Measurements from ENCODE around the gene NIT1. TPM values are rescaled to one million over a fixed set of nuclear protein-coding genes. Genes with fewer than 3 reads are reported as not detected.

The NIT1 gene
- total RNA-seq, 2 experiments from 2014 or later = 34.3 to 39.3 TPM

DNA sequence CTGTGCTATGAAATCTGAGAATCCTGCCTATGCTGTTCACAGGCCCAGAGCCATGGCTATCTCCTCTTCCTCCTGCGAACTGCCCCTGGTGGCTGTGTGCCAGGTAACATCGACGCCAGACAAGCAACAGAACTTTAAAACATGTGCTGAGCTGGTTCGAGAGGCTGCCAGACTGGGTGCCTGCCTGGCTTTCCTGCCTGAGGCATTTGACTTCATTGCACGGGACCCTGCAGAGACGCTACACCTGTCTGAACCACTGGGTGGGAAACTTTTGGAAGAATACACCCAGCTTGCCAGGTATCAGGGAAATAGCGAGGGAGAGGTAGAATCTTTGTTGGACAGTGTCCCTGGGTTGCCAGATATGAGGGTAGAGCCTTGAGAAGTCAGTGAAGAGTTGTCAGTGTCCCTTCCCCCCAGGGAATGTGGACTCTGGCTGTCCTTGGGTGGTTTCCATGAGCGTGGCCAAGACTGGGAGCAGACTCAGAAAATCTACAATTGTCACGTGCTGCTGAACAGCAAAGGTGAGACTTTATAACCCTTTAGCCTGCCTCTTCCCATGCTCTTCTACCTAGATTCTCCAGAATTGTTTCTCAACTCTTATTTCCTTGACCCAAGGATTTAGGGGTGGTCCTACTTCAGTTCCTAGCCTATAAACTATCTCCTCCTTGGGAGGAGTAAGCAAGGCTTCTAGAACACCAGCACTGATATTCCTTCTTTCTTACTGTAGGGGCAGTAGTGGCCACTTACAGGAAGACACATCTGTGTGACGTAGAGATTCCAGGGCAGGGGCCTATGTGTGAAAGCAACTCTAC is 1.4 kb downstream of the NIT1 start:
- peaks cover 59% of the 10 kb centered on the region for H3K4me1 Mint-ChIP-seq
- H3K27me3 Mint-ChIP-seq = no peaks in the 10 kb centered on the region
- peak; percentile 74 for DNase-seq
- H3K4me3 Mint-ChIP-seq = peak overlapping the region; percentile 93
- no peaks in the 10 kb centered on the region for H3K9me3 Mint-ChIP-seq
- peak overlapping the region; percentile 90 for H3K27ac Mint-ChIP-seq
- H3K36me3 Mint-ChIP-seq = peaks cover 57% of the 10 kb centered on the region

DNA sequence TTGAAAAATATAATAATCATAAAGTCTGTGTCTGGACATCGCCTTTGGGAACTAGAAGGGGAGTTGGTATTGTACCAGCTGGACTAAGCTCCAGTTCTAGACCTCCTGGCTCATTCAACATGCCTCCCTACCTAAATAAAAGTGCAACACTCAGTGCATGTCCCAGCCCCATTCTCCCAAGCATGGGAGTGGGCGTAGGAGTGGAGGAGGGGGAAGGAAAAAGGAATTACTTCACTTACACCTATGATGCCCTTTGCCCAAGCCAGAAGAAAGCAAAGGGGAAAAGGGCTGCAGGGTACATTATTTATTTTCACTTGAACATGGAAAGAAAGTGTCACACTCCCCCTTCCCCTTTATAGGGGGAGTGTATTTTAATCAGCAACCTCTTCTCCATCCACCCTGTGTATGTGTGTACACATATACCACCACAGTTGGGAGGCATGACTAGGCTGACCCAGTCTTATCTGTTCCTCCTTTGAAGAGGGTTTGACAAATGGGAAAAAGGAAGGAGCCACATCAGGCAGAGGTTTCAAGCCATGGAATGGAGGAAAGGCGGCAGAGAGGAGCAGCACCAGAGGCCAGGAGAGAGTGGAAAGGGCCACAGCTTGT is 3.2 kb downstream of the NIT1 start:
- H3K4me1 Mint-ChIP-seq = peaks cover 47% of the 10 kb centered on the region
- no peaks in the 10 kb centered on the region for H3K27me3 Mint-ChIP-seq
- peaks cover 47% of the 10 kb centered on the region for H3K36me3 Mint-ChIP-seq
- no peaks in the 10 kb centered on the region for H3K9me3 Mint-ChIP-seq
- peak overlapping the region; percentile 37 for H3K4me3 Mint-ChIP-seq
- peak overlapping the region; percentile 85 for H3K27ac Mint-ChIP-seq
- DNase-seq = no peak

- H3K4me1 Mint-ChIP-seq = peaks cover 44% of the 10 kb centered on the region
- no peak for DNase-seq
- H3K27me3 Mint-ChIP-seq = no peaks in the 10 kb centered on the region
- H3K36me3 Mint-ChIP-seq = peaks cover 45% of the 10 kb centered on the region
- H3K9me3 Mint-ChIP-seq = no peaks in the 10 kb centered on the region
- peak overlapping the region; percentile 85 for H3K27ac Mint-ChIP-seq
- H3K4me3 Mint-ChIP-seq = no peak overlapping the region
These were observed 3.9 kb downstream of the NIT1 start for GRCh38 chr1:161121834-161122233.

GRCh38 chr1:161122967-161123366 is 5.1 kb downstream of the NIT1 start:
- Mint-ChIP-seq H3K4me3 (no peak overlapping the region), H3K36me3 (peaks cover 51% of the 10 kb centered on the region), H3K4me1 (peaks cover 51% of the 10 kb centered on the region), H3K27me3 (no peaks in the 10 kb centered on the region), H3K9me3 (no peaks in the 10 kb centered on the region), H3K27ac (peak overlapping the region; percentile 7)
- no peak for DNase-seq

- Mint-ChIP-seq H3K27ac (peak overlapping the region; percentile 7), H3K36me3 (peaks cover 54% of the 10 kb centered on the region), H3K4me3 (no peak overlapping the region), H3K9me3 (no peaks in the 10 kb centered on the region), H3K27me3 (no peaks in the 10 kb centered on the region), H3K4me1 (peaks cover 55% of the 10 kb centered on the region)
- no peak for DNase-seq
These were observed 9.7 kb downstream of the NIT1 start for GRCh38 chr1:161127649-161128048.

DNA sequence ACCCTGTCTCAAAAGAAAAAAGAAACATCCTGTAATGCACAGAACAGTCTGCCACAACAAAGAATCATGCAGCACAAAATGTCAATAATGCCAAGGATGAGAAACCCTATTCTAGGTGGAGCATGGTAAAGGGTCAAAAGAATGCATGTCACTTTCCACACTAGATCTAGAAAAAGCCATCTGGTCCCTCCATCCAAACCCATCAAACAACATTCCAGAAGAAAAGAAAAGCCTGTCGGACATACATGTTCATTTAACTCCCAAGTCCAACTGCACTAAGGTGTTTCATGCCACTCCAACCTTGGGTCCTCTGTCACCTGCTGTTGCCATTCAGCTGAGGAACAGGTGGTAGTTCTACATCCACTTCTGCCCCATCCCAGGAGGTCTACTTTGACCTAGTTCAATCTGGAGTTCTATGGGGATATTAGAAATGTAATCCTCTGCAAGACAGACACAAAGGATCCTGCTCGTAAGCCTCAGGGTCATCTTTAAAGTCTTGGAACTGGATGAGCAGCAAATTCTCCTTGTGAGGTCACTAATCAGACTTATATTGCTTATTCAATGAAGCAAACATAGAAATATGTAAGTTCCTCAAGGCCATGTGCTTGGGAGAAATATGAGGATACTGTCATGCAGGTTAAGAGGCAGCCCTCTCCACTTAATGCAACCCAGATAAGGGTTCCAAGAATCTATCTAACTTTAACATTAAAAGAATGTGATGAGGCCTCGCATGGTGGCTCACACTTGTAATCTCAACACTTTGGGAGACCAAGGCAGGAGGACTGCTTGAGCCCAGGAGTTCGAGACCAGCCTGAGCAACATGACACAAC is 10.9 kb downstream of the NIT1 start:
- no peaks in the 10 kb centered on the region for H3K9me3 Mint-ChIP-seq

DNA sequence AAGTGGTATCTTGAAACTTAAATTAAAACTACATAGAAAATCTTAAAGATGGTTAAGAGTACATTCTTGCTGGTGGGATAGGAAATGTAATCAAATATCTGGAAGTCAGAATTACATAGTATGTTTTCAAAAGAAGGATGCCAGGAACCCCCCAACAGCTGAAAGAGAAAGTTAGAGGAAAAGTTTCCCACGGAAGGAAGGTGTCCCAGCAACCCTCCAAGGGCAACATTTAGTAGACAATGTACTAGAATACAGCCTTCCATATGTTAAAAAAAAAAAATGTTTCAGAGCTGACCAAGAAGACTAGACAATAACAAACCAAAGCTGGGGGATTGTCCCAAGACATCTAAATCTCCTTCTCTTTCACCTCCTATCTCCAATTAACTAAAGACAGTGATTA is 12.4 kb downstream of the NIT1 start:
- DNase-seq = no peak
- Mint-ChIP-seq H3K4me1 (peaks cover 58% of the 10 kb centered on the region), H3K36me3 (peaks cover 49% of the 10 kb centered on the region), H3K4me3 (no peak overlapping the region), H3K9me3 (no peaks in the 10 kb centered on the region), H3K27ac (peak overlapping the region; percentile 67), H3K27me3 (no peaks in the 10 kb centered on the region)

More for the DNA sequence above, 10.9 kb downstream of the NIT1 start:
- Mint-ChIP-seq H3K4me3 (no peak overlapping the region), H3K27me3 (no peaks in the 10 kb centered on the region), H3K36me3 (peaks cover 49% of the 10 kb centered on the region), H3K27ac (peak overlapping the region; percentile 9), H3K4me1 (peaks cover 55% of the 10 kb centered on the region)
- DNase-seq = no peak

DNA sequence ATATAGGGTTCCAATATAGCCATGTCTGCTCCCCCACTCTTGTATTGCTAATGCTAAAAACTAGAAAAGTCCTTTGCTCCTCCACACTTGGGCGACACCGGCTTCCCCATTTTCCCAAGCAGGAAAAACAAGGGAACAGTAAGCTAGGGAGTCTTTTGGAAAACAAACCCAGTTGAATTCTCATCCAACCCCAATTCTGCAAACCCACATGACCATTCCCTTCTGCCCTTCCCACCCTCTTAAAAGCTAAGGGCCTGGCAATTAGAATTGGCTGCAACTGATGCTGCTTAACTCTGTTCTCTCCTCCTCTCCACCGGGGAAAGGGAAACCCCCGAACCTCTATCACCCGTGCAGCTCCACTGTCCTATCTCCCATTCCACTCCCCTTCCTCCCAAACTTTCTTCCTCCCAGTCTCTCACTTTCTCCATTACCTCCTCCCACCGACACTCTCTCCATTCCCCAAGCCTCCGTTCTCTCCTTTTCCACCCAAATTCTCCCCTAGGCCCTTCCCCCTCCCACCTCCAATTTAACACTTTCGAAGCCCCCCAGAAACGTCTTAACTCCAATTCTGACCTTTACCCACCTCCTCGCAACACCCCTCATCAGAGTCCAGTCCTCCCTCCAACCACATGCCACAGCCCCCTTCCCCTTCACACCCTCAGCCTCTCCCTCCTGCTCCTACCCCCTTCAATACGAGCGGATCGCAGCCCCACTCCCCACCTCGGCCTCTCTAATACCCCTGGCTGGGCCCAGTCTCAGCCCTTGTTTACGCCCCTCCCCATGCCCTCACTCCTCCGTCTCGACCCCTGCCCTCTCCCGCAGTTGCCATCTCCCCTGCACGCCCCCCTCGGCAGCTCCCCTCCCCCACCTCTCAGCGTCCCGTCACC is 13.9 kb downstream of the NIT1 start:
- peaks cover 55% of the 10 kb centered on the region for H3K4me1 Mint-ChIP-seq
- no peaks in the 10 kb centered on the region for H3K27me3 Mint-ChIP-seq
- peaks cover 41% of the 10 kb centered on the region for H3K36me3 Mint-ChIP-seq
- no peak overlapping the region for H3K4me3 Mint-ChIP-seq
- no peak overlapping the region for H3K27ac Mint-ChIP-seq
- DNase-seq = no peak
- H3K9me3 Mint-ChIP-seq = no peaks in the 10 kb centered on the region

DNA sequence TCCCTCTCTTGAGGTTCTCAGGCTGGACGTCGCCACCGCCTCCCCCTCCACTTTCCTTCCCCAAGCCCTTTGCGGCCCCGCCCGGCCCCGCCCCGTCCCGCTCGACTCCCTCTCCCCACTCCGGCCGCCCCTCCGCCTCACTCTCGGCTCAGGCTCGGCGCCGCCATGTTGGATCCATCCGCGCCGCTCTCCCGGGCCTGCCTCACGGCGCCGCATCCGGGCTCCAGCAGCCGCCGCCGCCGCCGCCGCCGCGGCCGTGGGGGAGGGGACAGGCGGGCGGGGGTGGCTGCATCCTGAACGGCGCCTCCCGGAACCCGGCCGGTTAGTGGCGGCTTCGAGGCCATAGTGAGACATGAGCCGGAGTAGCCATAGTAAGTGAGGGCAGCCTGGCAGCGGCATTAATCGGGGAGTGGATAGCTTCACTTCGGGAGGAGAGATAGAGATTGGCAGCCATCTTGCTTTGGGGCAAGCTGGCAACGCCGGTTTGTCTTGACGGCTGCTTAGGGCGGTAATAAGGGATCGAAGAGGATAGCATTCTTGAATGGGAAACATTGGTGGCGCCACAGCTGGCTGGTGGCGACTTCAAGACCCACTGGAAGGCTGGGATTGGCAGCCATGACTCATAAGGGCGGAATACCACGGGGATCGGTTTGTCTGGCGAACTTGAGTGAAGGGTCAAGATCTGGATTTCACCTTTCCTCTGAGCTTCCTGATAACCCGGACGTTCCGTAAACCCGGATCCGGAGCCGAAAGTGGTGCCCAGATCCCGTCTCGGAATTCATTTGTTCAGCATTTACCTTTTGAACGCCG is 14.7 kb downstream of the NIT1 start, which contains the start of gene DEDD:
TSS of gene DEDD (minus strand) at position 258 of the 810 bp plus-strand sequence. CDS start 8,205 bp downstream, outside the sequence.
- H3K4me1 Mint-ChIP-seq = peaks cover 50% of the 10 kb centered on the region
- no peaks in the 10 kb centered on the region for H3K9me3 Mint-ChIP-seq
- peaks cover 34% of the 10 kb centered on the region for H3K36me3 Mint-ChIP-seq
- H3K27me3 Mint-ChIP-seq = no peaks in the 10 kb centered on the region
- no peak within 1 kb of the TSS for H3K27ac Mint-ChIP-seq
- DNase-seq = peak; percentile 90
- no peak within 1 kb of the TSS for H3K4me3 Mint-ChIP-seq

DNA sequence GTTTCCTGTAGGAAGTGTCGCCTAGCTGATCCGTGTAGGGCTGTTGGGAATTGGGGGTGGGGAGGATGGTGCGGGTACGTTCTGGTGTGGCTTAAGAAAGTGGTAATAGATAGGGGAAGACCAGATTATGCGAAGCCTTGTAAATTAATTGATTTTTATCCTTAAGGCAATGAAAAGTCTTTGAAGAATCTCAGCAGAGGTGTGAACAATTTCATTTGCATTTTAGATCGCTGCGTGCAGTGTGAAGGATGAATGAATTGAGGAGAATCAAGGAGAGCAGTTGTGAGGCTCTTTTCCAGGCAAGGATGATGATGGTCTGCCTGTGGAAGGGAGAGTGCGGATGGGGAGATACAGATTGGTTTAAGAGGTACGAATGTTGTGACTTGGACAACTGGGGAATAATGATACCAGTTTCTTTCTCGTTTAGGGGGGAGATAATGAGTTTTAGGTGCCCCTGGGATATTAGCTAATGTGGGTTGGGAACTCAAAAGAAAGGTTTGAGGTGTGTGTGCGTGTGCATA is 15.4 kb downstream of the NIT1 start:
- peaks cover 27% of the 10 kb centered on the region for H3K36me3 Mint-ChIP-seq

GRCh38 chr1:161137881-161138280 is 20.0 kb downstream of the NIT1 start:
- Mint-ChIP-seq H3K27me3 (no peaks in the 10 kb centered on the region), H3K27ac (no peak overlapping the region), H3K36me3 (peaks cover 5% of the 10 kb centered on the region), H3K9me3 (no peaks in the 10 kb centered on the region), H3K4me3 (no peak overlapping the region), H3K4me1 (peaks cover 7% of the 10 kb centered on the region)
- no peak for DNase-seq

More for the DNA sequence above, 15.4 kb downstream of the NIT1 start:
- H3K27ac Mint-ChIP-seq = no peak overlapping the region
- DNase-seq = no peak
- no peaks in the 10 kb centered on the region for H3K27me3 Mint-ChIP-seq
- no peak overlapping the region for H3K4me3 Mint-ChIP-seq
- H3K9me3 Mint-ChIP-seq = no peaks in the 10 kb centered on the region
- peaks cover 44% of the 10 kb centered on the region for H3K4me1 Mint-ChIP-seq

GRCh38 chr1:161138431-161138830 is 20.5 kb downstream of the NIT1 start:
- Mint-ChIP-seq H3K36me3 (peaks cover 5% of the 10 kb centered on the region), H3K4me3 (no peak overlapping the region), H3K4me1 (peaks cover 7% of the 10 kb centered on the region), H3K9me3 (no peaks in the 10 kb centered on the region), H3K27me3 (no peaks in the 10 kb centered on the region), H3K27ac (no peak overlapping the region)
- DNase-seq = no peak

DNA sequence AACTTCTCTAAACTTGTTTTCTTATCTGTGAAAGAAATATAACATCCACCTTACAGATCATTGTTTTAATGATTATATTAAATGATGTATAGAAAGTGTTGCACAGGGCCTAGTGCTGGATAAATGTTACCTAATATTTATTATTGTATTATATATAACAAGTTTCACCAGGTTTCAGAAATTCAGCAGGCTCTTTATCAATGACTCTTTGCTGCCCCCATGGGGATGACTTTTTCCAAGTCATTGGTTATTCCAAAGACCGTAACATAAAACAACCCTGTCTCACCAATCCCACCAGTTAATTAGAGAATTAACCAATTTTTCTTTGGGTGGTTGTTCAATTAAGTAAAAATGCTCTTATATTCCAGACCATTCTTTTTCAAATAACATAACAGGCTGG is 21.9 kb downstream of the NIT1 start:
- Mint-ChIP-seq H3K27ac (no peak overlapping the region), H3K27me3 (no peaks in the 10 kb centered on the region), H3K4me1 (peaks cover 7% of the 10 kb centered on the region), H3K4me3 (no peak overlapping the region), H3K9me3 (no peaks in the 10 kb centered on the region), H3K36me3 (peaks cover 5% of the 10 kb centered on the region)
- no peak for DNase-seq
